ENCODE data around the gene DCX.

Gene DCX

GRCh38 chrX:111270339-111270738 lies 141.7 kb downstream of the DCX start, which contains the start of gene CAPN6:
Gene CAPN6 (minus strand): TSS chrX:111270483. CDS start chrX:111263936, 6,547 bp downstream.
- no peak for TF ChIP-seq CTCF (IDR thresholded peaks at IDR 0.05; ENCODE audit: insufficient read depth, low read depth, low read length, missing control alignments)
- DNase-seq (ENCODE audit: low read depth): no peak
- no peak within 1 kb of the TSS for H3K4me3 ChIP-seq (ENCODE audit: low read depth, low read length)

GRCh38 chrX:111268506-111268905 lies 143.5 kb downstream of the DCX start:
- DNase-seq (ENCODE audit: low read depth): no peak
- no peak overlapping the region for H3K4me3 ChIP-seq (ENCODE audit: low read depth, low read length)
- TF ChIP-seq CTCF (IDR thresholded peaks at IDR 0.05; ENCODE audit: insufficient read depth, low read depth, low read length, missing control alignments): no peak

GRCh38 chrX:111265486-111265885 lies 146.5 kb downstream of the DCX start:
- TF ChIP-seq CTCF (IDR thresholded peaks at IDR 0.05; ENCODE audit: insufficient read depth, low read depth, low read length, missing control alignments): no peak
- no peak for DNase-seq (ENCODE audit: low read depth)
- no peak overlapping the region for H3K4me3 ChIP-seq (ENCODE audit: low read depth, low read length)

GRCh38 chrX:111264385-111264784 lies 147.6 kb downstream of the DCX start:
- no peak for TF ChIP-seq CTCF (IDR thresholded peaks at IDR 0.05; ENCODE audit: insufficient read depth, low read depth, low read length, missing control alignments)
- no peak overlapping the region for H3K4me3 ChIP-seq (ENCODE audit: low read depth, low read length)
- DNase-seq (ENCODE audit: low read depth): no peak

- no peak overlapping the region for H3K4me3 ChIP-seq (ENCODE audit: low read depth, low read length)
- TF ChIP-seq CTCF (IDR thresholded peaks at IDR 0.05; ENCODE audit: insufficient read depth, low read depth, low read length, missing control alignments): no peak
- DNase-seq (ENCODE audit: low read depth): no peak
These were observed 149.9 kb downstream of the DCX start for GRCh38 chrX:111262086-111262485.

- TF ChIP-seq CTCF (IDR thresholded peaks at IDR 0.05; ENCODE audit: insufficient read depth, low read depth, low read length, missing control alignments): no peak
- no peak for DNase-seq (ENCODE audit: low read depth)
- no peak overlapping the region for H3K4me3 ChIP-seq (ENCODE audit: low read depth, low read length)
These were observed 151.5 kb downstream of the DCX start for GRCh38 chrX:111260451-111260850.

GRCh38 chrX:111259559-111259958 lies 152.4 kb downstream of the DCX start:
- no peak overlapping the region for H3K4me3 ChIP-seq (ENCODE audit: low read depth, low read length)
- no peak for TF ChIP-seq CTCF (IDR thresholded peaks at IDR 0.05; ENCODE audit: insufficient read depth, low read depth, low read length, missing control alignments)
- DNase-seq (ENCODE audit: low read depth): no peak

Measured in GM12865 (cell line).